GM18907 (cell line): ENCODE measurements around the gene JPH3.
"Not testable (repeated sequence)": the region's sequence is repeated elsewhere in the genome, so short reads cannot be mapped to it uniquely, and the experiment has no call there.

Source experiments
- ATAC-seq: cut with Tn5 transposase; IDR thresholded peaks from one replicate; pipeline ENCODE4 v1.9.1; 2021; ENCODE audit warnings: mild to moderate bottlenecking, moderate library complexity; ENCODE audit not compliant: unreplicated experiment

The JPH3 gene

GRCh38 chr16:87572959-87573358 is 29.3 kb upstream of the JPH3 start:
- no peak for ATAC-seq

DNA sequence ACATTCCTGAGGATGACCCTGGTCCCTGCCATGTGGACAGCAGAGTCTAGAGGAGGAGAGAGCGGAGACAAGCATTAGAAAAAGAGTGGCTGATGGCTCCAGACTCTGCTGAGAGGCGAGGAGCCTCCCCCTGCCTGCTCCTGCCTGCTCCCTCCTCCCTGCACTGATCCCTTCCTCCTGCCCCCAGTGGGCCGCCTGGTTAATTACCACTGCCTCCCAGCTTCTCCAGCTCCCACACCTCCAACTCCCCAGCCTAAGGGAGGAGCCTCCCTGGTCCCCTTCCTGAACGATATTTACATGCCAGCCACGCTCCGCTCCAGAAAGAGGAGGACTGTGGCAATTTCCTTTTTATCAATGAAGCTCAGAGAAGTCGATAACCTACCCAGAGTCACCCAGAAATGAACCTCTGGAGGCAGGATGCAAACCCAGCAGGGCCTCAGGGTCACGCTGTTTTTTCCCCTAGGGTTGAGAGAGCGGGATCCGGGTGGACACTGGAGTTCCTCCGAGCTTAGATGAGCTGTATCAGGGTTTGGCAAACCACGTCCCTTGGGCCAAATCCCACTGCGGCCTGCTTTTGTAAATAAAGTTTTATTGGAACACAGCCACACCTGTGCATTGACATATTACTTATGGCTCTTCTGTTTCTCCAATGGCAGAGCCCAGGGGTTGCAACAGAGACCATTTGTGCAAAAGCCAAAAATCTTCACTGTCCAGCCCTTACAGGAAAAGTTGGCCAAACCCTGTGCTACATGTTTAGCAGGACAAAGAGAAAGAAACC is 27.1 kb upstream of the JPH3 start:
- no peak for ATAC-seq

DNA sequence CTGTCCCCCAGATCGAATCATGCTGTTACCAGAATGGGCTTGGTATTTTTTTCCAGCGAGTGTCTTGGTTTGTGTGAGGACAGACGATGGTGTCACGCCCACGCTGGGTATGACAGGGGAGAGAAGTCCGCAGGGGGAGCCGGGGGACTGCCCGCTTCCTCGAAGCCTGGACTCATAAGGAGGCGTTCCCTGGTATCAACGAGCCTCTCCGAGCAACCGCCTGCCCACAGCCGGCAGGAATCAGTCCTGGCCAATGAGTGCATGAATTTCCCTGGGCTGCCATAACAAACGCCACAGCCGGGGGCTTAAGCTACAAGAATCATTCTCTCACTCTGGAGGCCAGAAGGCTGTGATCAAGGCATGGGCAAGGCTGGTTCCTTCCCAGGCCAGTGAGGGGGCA is 26.1 kb upstream of the JPH3 start:
- no peak for ATAC-seq

GRCh38 chr16:87578142-87578930 is 24.0 kb upstream of the JPH3 start:
- ATAC-seq, result not testable (repeated sequence)

DNA sequence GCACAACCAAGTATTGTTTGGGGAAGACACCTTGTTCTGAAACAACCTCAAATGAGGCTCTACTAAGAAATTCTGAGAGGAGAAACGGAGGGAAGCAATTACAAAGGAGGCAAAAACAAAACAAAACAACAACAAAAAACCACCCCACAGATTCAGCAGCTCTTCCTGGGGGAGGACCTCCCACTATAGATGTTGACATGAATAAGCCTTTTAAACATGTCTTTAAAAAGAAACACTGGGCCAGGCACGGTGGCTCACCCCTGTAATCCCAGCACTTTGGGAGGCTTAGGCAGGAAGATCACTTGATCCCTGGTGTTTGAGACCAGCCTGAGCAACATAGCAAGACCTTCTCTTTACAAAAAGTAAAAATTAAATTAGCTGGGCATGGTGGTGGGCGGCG is 22.6 kb upstream of the JPH3 start:
- ATAC-seq, result no peak

DNA sequence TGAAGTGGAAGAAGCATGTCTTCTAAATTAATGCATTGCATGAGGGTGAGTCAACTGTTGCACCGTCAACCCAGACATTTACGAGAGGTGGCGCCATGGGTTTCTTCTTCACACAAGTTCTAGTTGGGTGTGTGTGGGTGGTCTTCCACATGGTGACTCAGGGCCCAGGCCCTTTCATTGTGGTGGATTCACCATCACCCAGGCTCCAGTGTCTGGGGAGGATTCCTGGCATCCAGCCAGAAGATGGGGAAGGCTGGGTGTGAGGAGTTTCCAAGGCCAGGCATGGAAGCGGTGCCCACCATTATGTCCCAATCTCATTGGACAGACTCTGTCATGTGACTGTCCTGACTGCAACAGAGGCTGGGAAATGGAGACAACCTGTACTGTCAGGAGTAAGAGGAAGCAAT is 21.4 kb upstream of the JPH3 start:
- ATAC-seq, result no peak

DNA sequence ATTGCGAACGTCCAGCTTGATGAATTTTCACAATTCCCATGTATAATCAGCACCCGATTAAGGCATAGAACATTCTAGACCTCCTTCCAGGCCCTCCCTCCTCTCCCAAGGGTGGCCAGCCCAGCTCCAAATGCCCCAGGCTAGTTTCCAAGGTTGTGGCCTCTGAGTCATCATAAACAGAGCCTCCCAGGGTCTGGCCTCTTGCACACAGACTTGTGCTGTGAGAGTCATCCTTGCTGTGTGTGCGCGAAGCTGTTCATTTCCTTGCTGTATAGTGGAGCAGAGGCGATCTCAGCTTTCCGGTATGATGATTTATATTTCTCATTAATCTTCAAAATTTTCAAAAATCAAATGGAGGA is 20.5 kb upstream of the JPH3 start:
- ATAC-seq, result no peak

- ATAC-seq, result no peak
Measured at GRCh38 chr16:87582216-87582965, 19.9 kb upstream of the JPH3 start.

DNA sequence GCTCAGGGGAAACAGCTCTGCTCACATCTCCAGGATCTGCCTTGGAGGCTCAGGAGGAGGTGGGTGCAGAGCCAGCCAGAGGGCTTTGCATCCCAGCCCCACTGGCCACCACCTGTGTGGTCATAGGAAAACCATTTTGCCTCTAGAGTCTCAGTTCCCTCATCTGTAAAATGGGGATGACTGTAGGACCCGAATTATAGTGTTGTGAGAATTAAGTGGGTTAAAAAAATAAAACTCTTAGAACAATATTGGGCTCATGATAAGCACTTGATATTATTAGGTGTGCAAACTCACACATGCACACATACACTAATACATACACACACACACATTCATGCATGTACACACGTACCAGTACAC is 19.4 kb upstream of the JPH3 start:
- ATAC-seq, result no peak

- no peak for ATAC-seq
Measured at GRCh38 chr16:87583453-87584131, 18.7 kb upstream of the JPH3 start.

DNA sequence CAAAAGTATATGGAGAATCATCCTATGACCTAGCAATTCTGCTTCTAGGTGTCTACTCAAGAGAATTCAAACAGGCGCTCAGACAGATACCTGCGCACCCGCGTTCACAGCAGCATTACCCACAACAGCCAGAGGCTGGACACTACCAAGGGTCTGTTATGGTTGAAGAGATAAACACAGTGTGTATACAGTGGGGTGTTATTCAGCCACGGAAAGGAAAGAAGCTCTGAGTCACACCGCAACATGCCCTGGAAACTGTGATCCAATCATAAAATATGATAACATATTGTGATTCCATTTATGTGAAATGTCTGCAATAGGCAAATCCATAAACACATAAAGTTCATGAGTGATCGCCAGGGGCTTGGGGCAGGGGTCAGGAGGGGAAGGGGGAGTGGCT is 18.0 kb upstream of the JPH3 start:
- ATAC-seq, result no peak

GRCh38 chr16:87584975-87585374 is 17.3 kb upstream of the JPH3 start:
- ATAC-seq, result no peak

DNA sequence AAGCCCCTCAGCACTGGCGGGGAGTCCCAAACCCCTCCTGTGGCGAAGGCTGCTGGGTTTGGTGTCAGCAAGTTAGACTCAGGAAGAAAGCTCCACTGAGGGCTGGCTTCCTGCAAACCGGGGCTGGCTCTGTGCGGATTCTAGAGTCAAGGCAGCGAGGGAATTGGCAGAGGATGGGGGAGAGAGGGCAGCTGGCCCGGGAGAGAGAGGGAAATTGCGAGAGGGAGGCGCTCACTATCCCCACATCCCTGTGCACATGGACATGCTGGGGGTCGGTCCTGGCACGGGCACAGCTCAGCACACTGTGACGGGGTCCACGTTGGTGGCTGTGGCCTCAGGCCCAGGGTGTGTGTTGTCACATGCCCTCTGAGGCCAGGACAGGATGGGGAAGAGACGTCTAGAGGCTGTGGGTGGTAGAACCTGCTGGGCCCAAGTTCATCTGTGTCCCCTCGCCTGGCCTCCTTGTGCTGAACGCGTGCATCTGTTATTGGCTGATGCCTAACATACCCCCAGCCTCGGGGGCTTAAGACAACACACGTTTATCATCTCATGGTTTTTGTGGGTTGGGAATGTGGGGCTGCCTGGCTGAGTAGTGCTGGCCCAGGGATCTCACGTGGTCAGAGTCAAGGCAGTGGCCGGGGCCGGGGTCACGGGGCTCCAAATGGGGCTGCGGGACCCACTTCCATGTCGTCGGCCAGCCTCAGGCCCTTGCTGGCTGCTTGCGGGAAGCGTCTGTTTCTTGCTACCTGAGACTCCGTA is 16.7 kb upstream of the JPH3 start:
- no peak for ATAC-seq

GRCh38 chr16:87586201-87586782 is 16.0 kb upstream of the JPH3 start:
- no peak for ATAC-seq

DNA sequence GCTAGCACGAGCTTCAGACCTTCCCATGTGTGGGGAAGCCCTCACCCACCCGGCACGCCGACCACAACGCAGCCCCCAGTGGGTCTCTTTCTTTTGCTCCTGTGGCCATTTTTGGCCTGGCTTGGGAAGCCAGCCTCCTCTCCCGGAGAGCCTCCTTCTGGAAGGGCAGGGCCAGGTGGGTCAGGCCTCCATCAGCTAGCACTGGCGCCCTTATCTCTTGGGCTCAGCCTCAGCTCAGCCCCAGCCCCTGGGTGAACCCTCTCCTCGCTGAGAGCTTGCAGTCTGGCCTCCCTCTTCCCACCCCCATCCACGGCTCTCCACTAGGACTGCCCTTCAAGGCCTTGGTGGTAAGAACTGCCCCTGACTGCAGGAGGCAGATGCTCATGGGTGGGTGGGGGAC is 14.7 kb upstream of the JPH3 start:
- ATAC-seq, result no peak

GRCh38 chr16:87592018-87592712 is 10.1 kb upstream of the JPH3 start:
- no peak for ATAC-seq

GRCh38 chr16:87593710-87594258 is 8.5 kb upstream of the JPH3 start:
- ATAC-seq, result no peak

GRCh38 chr16:87595712-87596111 is 6.6 kb upstream of the JPH3 start:
- no peak for ATAC-seq

GRCh38 chr16:87597324-87597830 is 4.9 kb upstream of the JPH3 start:
- no peak for ATAC-seq
